Hair follicular keratinocyte (primary cell): Measurements from ENCODE around the gene HSF2BP. TPM values are rescaled to one million over a fixed set of nuclear protein-coding genes. Genes with fewer than 3 reads are reported as not detected.

ENCODE experiments used
- total RNA-seq: library from RNA; depleted of rRNA; stranded (reverse); fragments of >200 nt; gene quantifications from 2 replicates; pipeline ENCODE4 v1.2.3, GENCODE V29; 2015

The HSF2BP gene
- 2.6 TPM in 2 replicates for total RNA-seq

GRCh38 chr21:43659136-43660000 lies at the start of gene HSF2BP, which contains the start of gene RRP1B:
HSF2BP (minus strand) TSS chr21:43659488; CDS start chr21:43658096, 1,392 bp downstream.
RRP1B (plus strand) TSS chr21:43659560; CDS start chr21:43659665, 105 bp downstream.

Other genes with a start within 250 kb of the HSF2BP start
- 1.3 and 5.0 TPM in 2 replicates for gene SIK1, start 232.4 kb downstream of the HSF2BP start, total RNA-seq
- gene RRP1B, start 72 bp upstream of the HSF2BP start, total RNA-seq, result 26.0 and 37.7 TPM in 2 replicates
- 140 and 147 TPM in 2 replicates for gene PDXK, start 59.6 kb upstream of the HSF2BP start, total RNA-seq
- 8.4 and 13.7 TPM in 2 replicates for gene CSTB, start 116.8 kb upstream of the HSF2BP start, total RNA-seq
- 17.6 and 30.6 TPM in 2 replicates for gene RRP1, start 130.1 kb upstream of the HSF2BP start, total RNA-seq
- 25.2 and 33.3 TPM in 2 replicates for gene AGPAT3, start 205.7 kb upstream of the HSF2BP start, total RNA-seq